Measurements from ENCODE around the gene DSCAM.

- TF ChIP-seq POLR2A (IDR thresholded peaks at IDR 0.05) (no peak), CTCF (IDR thresholded peaks at IDR 0.05) (no peak)
Observed at GRCh38 chr21:40625991-40626390, 221.0 kb downstream of the DSCAM start.

Data from vagina (tissue), 2 donors.